Hematopoietic multipotent progenitor cell treated with erythropoietin and hydrocortisone succinate and interleukin-3 and kit ligand, for 17 days (in vitro differentiated cells): ENCODE results near the gene RTEL1.
A peak's percentile ranks its signal among the peaks of the same experiment; 100 is the strongest.
"Not testable (repeated sequence)": the region's sequence is repeated elsewhere in the genome, so short reads cannot be mapped to it uniquely, and the experiment has no call there.

Experiments used
- DNase-seq: peaks from one replicate; pipeline ENCODE4 v3.0.0-alpha.2; 2015; ENCODE audit warnings: low spot score

Gene RTEL1, protein sequence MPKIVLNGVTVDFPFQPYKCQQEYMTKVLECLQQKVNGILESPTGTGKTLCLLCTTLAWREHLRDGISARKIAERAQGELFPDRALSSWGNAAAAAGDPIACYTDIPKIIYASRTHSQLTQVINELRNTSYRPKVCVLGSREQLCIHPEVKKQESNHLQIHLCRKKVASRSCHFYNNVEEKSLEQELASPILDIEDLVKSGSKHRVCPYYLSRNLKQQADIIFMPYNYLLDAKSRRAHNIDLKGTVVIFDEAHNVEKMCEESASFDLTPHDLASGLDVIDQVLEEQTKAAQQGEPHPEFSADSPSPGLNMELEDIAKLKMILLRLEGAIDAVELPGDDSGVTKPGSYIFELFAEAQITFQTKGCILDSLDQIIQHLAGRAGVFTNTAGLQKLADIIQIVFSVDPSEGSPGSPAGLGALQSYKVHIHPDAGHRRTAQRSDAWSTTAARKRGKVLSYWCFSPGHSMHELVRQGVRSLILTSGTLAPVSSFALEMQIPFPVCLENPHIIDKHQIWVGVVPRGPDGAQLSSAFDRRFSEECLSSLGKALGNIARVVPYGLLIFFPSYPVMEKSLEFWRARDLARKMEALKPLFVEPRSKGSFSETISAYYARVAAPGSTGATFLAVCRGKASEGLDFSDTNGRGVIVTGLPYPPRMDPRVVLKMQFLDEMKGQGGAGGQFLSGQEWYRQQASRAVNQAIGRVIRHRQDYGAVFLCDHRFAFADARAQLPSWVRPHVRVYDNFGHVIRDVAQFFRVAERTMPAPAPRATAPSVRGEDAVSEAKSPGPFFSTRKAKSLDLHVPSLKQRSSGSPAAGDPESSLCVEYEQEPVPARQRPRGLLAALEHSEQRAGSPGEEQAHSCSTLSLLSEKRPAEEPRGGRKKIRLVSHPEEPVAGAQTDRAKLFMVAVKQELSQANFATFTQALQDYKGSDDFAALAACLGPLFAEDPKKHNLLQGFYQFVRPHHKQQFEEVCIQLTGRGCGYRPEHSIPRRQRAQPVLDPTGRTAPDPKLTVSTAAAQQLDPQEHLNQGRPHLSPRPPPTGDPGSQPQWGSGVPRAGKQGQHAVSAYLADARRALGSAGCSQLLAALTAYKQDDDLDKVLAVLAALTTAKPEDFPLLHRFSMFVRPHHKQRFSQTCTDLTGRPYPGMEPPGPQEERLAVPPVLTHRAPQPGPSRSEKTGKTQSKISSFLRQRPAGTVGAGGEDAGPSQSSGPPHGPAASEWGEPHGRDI (N-terminal part only)

GRCh38 chr20:63657937-63658748 lies at the start of gene RTEL1:
TSS of gene RTEL1 (plus strand) at chr20:63658312. CDS start at chr20:63659403, 1,091 bp downstream.
- DNase-seq = peak; percentile 93

GRCh38 chr20:63610581-63611435 lies 47.3 kb upstream of the RTEL1 start:
- DNase-seq = no peak

DNA sequence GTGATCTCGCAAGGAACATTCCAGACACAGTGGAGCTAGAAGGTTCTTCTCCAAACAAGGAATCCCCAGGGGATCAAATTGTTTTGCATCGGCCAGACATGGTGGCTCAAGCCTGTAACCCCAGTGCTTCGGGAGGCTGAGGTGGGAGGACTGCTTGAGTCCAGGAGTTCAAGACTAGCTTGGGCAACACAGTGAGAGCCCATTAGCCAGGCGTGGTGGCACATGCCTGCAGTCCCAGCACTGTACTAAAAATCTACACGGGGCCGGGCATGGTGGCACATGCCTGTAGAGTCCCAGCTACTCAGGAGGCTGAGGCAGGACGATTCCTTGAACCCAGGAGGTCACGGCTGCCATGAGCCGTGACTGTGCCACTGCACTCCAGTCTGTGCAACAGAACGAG lies 46.5 kb upstream of the RTEL1 start:
- DNase-seq = no peak

GRCh38 chr20:63612276-63612931 lies 45.7 kb upstream of the RTEL1 start:
- no peak for DNase-seq

GRCh38 chr20:63613863-63614594 lies 44.1 kb upstream of the RTEL1 start:
- not testable (repeated sequence) for DNase-seq

DNA sequence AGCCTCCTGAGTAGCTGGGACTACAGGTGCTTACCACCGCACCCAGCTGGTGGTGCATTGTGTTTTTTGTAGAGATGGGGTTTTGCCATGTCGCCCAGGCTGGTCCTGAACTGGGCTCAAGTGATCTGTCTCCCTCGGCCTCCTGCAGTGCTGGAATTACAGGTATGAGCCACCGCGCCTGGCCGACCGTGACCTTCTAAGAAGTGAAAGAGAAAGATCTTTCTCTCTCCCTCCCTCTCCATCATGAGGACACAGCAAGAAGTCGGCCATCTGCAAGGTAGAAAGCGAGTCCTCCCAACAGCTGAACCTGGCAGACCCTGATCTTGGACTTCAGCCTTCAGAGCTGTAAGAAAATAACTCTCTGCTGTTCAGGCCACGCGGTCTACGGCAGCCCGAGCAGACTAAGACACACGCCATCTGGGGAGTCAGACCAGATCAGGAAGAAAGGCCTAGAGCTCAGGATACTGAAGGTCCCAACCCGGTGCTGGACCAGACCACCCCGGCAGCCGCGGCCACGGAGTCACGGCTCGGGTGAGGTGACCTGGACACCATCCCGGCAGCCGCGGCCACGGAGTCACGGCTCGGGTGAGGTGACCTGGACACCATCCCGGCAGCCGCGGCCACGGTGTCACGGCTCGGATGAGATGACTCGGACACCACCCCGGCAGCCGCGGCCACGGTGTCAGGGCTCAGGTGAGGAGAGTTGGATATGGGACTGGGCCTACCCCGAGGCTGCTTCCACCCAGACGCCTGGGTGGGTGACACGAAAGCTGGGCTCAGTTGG lies 40.8 kb upstream of the RTEL1 start:
- DNase-seq = no peak

GRCh38 chr20:63617876-63618265 lies 40.2 kb upstream of the RTEL1 start:
- no peak for DNase-seq

DNA sequence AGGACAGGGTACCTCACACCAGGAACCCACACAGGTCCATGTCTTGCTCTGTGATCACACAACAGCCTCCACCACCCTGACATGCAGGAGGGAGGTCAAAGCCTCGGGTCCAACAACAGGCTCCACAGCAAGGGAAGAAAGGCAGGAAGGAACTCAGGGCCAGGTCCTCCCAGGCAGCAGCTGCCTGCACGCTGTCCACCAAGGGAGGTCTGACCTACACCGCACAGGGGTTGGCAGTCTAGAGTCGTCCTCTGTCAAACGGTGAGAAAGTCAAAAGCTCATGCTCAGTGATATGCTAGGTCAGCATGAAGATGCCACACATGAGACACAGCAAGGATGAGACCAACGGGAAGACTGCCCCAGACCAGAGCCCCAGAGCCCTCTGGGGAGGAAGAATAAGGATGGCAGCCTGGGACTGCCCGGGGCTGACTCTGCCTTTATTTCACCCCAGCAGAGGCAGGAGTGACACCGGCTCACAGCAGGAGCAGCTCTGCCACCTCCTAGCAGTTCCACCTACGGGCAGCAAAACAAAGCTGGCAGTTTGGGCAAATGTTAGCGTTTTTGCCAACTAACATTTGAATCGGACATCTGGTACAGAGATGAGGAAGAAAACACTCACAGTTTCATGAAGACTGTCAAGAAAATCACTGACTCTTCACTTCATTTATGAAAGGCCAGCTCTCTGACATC lies 39.7 kb upstream of the RTEL1 start:
- no peak for DNase-seq

DNA sequence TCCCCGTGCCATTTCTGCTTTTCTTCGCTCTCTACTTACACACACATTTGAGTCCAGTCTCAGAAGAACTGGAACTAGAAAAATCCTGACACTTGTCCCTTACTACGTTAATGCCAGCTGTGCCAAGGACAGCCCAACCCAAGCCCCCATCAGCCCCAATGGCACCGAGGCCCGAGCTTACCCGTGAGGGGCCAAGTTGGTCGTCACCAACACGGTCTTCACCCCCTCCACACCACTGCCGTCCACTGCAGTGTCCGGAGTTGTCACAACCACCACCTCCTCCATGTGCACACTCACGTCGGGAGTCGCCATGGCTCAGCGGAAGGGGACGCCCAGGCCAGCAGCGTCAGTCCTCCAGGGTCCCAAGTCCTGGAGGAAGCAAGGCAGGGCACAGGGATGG lies 39.0 kb upstream of the RTEL1 start:
- DNase-seq = no peak

DNA sequence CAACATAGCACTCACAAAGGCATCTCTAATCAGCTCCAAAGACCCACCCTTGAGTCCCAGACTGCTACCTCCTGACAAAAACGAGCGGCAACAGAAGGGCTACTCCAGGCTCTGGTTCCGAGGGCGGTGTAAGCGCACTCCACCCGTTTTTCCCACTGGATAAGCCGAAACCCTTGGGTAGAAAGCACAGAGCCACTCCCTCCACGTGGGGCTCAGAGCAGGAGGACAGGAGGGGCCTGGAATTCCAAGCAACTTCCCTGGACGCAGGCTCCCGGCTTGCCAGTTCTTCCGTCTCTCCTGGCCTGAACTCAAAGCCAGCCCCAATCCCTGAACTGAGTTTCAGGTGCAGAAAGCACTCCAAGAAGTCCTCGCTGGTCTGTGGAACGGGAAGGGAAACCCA lies 38.6 kb upstream of the RTEL1 start:
- DNase-seq = no peak

DNA sequence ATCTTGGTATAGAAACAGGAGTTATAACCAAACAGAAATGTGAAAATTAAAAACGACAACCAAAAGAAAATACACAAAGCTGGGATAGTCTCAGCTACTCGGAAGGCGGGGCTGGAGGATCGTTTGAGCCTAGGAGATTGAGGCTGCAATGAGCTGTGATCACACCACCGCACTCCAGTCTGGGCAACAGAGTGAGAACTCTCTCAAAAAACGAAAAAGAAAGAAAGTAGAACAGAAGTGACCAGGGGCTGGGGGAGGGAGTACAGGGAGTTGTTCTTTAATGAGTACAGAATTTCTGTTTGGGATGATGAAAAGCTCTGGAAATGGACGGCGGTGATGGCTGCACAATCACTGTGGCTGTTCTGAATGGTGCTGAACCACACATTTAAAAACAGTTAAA lies 37.1 kb upstream of the RTEL1 start:
- DNase-seq = no peak

DNA sequence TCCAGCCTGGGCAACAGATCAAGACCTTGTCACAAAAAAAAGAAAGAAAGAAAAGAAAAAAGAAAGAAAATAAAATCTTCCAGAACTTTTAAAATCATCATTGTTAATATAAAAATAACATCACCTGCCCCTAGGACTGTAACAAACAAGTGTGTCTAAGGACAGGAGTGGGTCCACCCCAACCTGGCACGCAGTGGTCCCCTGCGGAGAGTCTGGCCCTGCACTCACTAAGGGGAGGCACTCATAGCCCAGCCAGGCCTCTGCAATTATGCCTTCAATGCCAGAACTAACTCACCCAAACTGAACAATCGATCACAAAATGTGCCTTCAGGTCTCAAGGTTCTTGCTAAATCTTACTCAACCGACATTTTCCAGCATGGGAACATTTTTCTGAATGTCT lies 36.0 kb upstream of the RTEL1 start:
- DNase-seq = no peak

DNA sequence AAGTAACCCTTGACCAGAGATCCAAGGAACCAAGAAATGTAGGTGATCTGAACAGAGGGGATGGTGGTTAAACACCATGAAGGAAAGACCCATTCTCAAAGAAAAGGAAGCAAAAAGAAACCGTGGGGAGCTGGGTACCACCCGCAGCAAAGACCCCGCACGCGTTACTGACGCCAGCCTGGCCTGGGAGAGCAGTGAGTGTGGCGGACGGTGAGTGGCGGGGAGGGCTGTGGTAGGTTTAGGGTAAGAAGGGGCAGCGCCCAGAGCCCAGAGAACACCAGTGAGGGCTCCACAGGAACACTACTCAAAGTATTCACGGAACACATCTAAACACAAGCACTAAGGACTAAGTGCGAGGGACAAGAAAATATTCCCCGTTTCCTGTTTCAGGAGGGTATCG lies 35.4 kb upstream of the RTEL1 start:
- no peak for DNase-seq

- no peak for DNase-seq
Observed at GRCh38 chr20:63624486-63624885, 33.6 kb upstream of the RTEL1 start.

GRCh38 chr20:63625771-63626423 lies 32.2 kb upstream of the RTEL1 start:
- DNase-seq = peak; percentile 16

DNA sequence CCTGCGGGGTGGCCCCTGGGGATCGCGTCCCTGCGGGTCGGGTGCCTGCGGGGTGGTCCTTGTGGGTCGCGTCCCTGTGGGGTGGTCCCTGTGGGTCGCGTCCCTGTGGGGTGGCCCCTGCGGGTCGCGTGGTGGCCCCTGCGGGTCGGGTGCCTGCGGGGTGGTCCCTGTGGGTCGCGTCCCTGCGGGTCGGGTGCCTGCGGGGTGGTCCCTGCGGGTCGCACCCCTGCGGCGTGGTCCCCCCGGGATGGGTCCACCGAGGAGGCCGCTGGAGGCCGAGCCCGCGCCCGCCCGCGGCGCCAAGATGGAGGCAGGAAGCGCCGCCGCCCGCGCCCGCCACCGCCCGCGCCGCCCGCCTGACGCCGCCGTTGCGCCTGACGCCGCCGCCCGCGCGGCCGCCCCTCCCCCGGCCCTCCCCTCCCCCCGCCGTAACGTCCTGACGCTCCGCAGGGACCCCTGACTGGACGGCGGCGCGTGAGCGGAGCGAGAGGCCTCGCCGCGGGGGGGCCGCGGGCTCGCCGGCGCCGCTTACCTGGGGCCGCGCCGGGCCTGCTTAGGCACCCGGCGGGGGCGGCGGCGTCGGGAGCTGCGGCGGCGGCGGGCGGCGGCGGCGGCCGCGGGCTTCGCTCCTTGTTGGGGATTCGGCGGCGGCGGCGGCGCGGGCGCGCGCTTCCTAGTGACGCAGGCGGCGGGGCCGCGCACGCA lies 31.5 kb upstream of the RTEL1 start, which contains the start of gene GMEB2:
TSS of gene GMEB2 (minus strand) at position 678 of the 705 bp plus-strand sequence. CDS start 7,704 bp downstream, outside the sequence.
- DNase-seq = no peak
